IMR-90 (cell line): ENCODE data around the gene CHL1. TPM values are rescaled to one million over a fixed set of nuclear protein-coding genes. Genes with fewer than 3 reads are reported as not detected.

Experiments
- ATAC-seq: fragments of 200-7000 bp; cut with Tn5 transposase; 2 replicates; pipeline ENCODE4 v1.9.1; 2020; ENCODE audit warnings: low read depth, mild to moderate bottlenecking, moderate library complexity
- BruUV-seq: library from RNA; stranded (reverse); fragments of 400-500 nt; replicated peaks from 2 replicates; lab custom pipeline; 2021; lab: Mats Ljungman, UMichigan
- CTCF ChIA-PET: fragments of 300-600 bp; formaldehyde crosslinking; extraction: SDS; loops from one replicate; lab custom pipeline; 2021; ENCODE audit warnings: antibody characterized with exemption; lab: Yijun Ruan, JAX
- POLR2A ChIA-PET: fragments of 300-600 bp; sonication (Branson Sonifier 250); formaldehyde crosslinking; loops from one replicate; lab custom pipeline; 2022; ENCODE audit warnings: antibody characterized with exemption; ENCODE audit not compliant: unreplicated experiment; lab: Charles Lee
- DNase-seq: peaks from one replicate; pipeline ENCODE4 v3.0.0; 2013
- H2AFZ ChIP-seq: replicated peaks from 2 replicates; pipeline ENCODE3; 2013; ENCODE audit warnings: low read length, mild to moderate bottlenecking; ENCODE audit not compliant: poor library complexity
- H2AK5ac ChIP-seq: 2 replicates; pipeline ENCODE4 v1.6.1; 2013; ENCODE audit warnings: low read depth, low read length, inconsistent platforms
- H2AK9ac ChIP-seq: replicated peaks from 2 replicates; pipeline ENCODE3; 2013; ENCODE audit warnings: mild to moderate bottlenecking, low read depth, low read length, moderate library complexity; ENCODE audit not compliant: poor library complexity
- H2BK120ac ChIP-seq: 2 replicates; pipeline ENCODE4 v1.6.1; 2013; ENCODE audit warnings: low read depth, low read length, inconsistent platforms
- H2BK15ac ChIP-seq: 3 replicates; pipeline ENCODE4 v1.6.1; 2013; ENCODE audit warnings: low read depth, low read length, inconsistent platforms
- H2BK20ac ChIP-seq: 2 replicates; pipeline ENCODE4 v1.6.1; 2013; ENCODE audit warnings: low read depth, mild to moderate bottlenecking, inconsistent platforms, low read length, moderate library complexity
- H2BK5ac ChIP-seq: 2 replicates; pipeline ENCODE4 v1.6.1; 2013; ENCODE audit warnings: mild to moderate bottlenecking, low read depth, low read length, inconsistent platforms; ENCODE audit not compliant: poor library complexity, severe bottlenecking
- H3K14ac ChIP-seq: replicated peaks from 2 replicates; pipeline ENCODE4 v1.6.1; 2013; ENCODE audit warnings: low read depth, low read length, inconsistent platforms
- H3K18ac ChIP-seq: 2 replicates; pipeline ENCODE4 v1.6.1; 2013; ENCODE audit warnings: low read depth, low read length, control low read depth
- H3K23ac ChIP-seq: 2 replicates; pipeline ENCODE4 v1.6.1; 2013; ENCODE audit warnings: low read depth, low read length, inconsistent platforms
- H3K27ac ChIP-seq: 2 replicates; pipeline ENCODE4 v1.5.1; 2013; ENCODE audit warnings: mild to moderate bottlenecking, control low read depth, low read length; ENCODE audit not compliant: insufficient read depth
- H3K27me3 ChIP-seq: 2 replicates; pipeline ENCODE4 v1.6.1; 2013; ENCODE audit warnings: low read length; ENCODE audit not compliant: control insufficient read depth, insufficient read depth
- H3K36me3 ChIP-seq: 2 replicates; pipeline ENCODE4 v1.6.1; 2013; ENCODE audit warnings: low read length, mixed read lengths; ENCODE audit not compliant: control insufficient read depth, insufficient read depth
- H3K4ac ChIP-seq: 2 replicates; pipeline ENCODE4 v1.6.1; 2013; ENCODE audit warnings: low read depth, low read length, inconsistent platforms
- H3K4me1 ChIP-seq: 2 replicates; pipeline ENCODE4 v1.6.1; 2013; ENCODE audit warnings: low read length, mixed read lengths; ENCODE audit not compliant: control insufficient read depth, insufficient read depth
- H3K4me2 ChIP-seq: 2 replicates; pipeline ENCODE4 v1.6.1; 2013; ENCODE audit warnings: low read depth, mild to moderate bottlenecking, control low read depth, low read length, moderate library complexity
- H3K4me3 ChIP-seq: 2 replicates; pipeline ENCODE4 v1.5.1; 2013; ENCODE audit warnings: low read depth, mild to moderate bottlenecking, control low read depth, low read length, moderate library complexity; ENCODE audit not compliant: insufficient read depth
- H3K56ac ChIP-seq: 2 replicates; pipeline ENCODE4 v1.6.1; 2013; ENCODE audit warnings: low read length, inconsistent platforms; ENCODE audit not compliant: insufficient read depth; ENCODE audit errors: extremely low read depth
- H3K79me1 ChIP-seq, 2 experiments: 2 replicates each; pipeline ENCODE4 v1.6.1; 2013; ENCODE audit warnings: low read length in 2 of 2, inconsistent platforms in 1 of 2, low read depth in 1 of 2
- H3K9ac ChIP-seq: 2 replicates; pipeline ENCODE4 v1.6.1; 2013; ENCODE audit warnings: low read depth, low read length, control low read depth
- H3K9me1 ChIP-seq: 2 replicates; pipeline ENCODE4 v1.6.1; 2013; ENCODE audit warnings: low read length, inconsistent platforms; ENCODE audit not compliant: insufficient read depth
- H3K9me3 ChIP-seq: 2 replicates; pipeline ENCODE4 v1.6.1; 2013; ENCODE audit warnings: low read length; ENCODE audit not compliant: control insufficient read depth, insufficient read depth
- H4K20me1 ChIP-seq: 2 replicates; pipeline ENCODE4 v1.6.1; 2013; ENCODE audit warnings: low read length, inconsistent platforms; ENCODE audit not compliant: insufficient read depth
- H4K5ac ChIP-seq: 2 replicates; pipeline ENCODE4 v1.6.1; 2013; ENCODE audit warnings: mild to moderate bottlenecking, low read depth, low read length, control low read depth
- H4K8ac ChIP-seq, 2 experiments: 2 replicates each; pipeline ENCODE4 v1.6.1; 2013; ENCODE audit warnings: low read depth in 2 of 2, low read length in 2 of 2, control low read depth in 1 of 2, inconsistent platforms in 1 of 2
- H4K91ac ChIP-seq: 2 replicates; pipeline ENCODE4 v1.6.1; 2013; ENCODE audit warnings: low read depth, low read length, inconsistent platforms; ENCODE audit not compliant: insufficient read depth
- MAFK ChIP-seq: IDR thresholded peaks from 2 replicates; pipeline ENCODE4 v1.6.1; 2012; ENCODE audit warnings: low read depth, low read length, improper control_type of control experiment
- MXI1 ChIP-seq: IDR thresholded peaks from 2 replicates; pipeline ENCODE4 v1.6.1; 2012; ENCODE audit warnings: low read depth, mild to moderate bottlenecking, low read length, moderate library complexity, borderline replicate concordance
- NFE2L2 ChIP-seq: fragments of 150-350 bp; IDR thresholded peaks from 2 replicates; pipeline ENCODE4 v1.6.1; 2016; ENCODE audit warnings: low read depth, mild to moderate bottlenecking, low read length
- POLR2A ChIP-seq: IDR thresholded peaks from 2 replicates; pipeline ENCODE4 v1.6.1; 2012; ENCODE audit warnings: mild to moderate bottlenecking, low read depth, low read length
- SMC3 ChIP-seq: fragments of 150-350 bp; IDR thresholded peaks from 2 replicates; pipeline ENCODE4 v1.6.1; 2016; ENCODE audit warnings: low read depth, mild to moderate bottlenecking, antibody characterized with exemption, low read length, moderate library complexity
- USF2 ChIP-seq: fragments of 150-350 bp; IDR thresholded peaks from 2 replicates; pipeline ENCODE4 v1.6.1; 2017; ENCODE audit warnings: mild to moderate bottlenecking, antibody characterized with exemption, low read length, low read depth
- WGBS, 2 experiments: methylation state at CpG; one replicate each; pipeline versions ENCODE4 v1.1.5 to v1.1.7; 2013; ENCODE audit warnings: missing lambda C conversion rate in 2 of 2; ENCODE audit not compliant: insufficient read length in 1 of 2; ENCODE audit errors: extremely low coverage in 2 of 2; 5-methylcytosine and 5-hydroxymethylcytosine counted together
- dilution Hi-C: fragments of 300-500 bp; cut with HindIII; formaldehyde crosslinking; loops from one replicate; pipeline ENCODE4 v1.14.3; 2018; ENCODE audit warnings: low sequenced_read_pairs; ENCODE audit not compliant: unreplicated experiment
- in situ Hi-C: fragments of 300-500 bp; cut with MboI; formaldehyde crosslinking; loops from 3 replicates; pipeline ENCODE4 v1.14.3; 2019; ENCODE audit warnings: low sequenced_read_pairs, inconsistent platforms, mixed read lengths
- intact Hi-C: fragments of 100-400 bp; cut with micrococcal nuclease; formaldehyde crosslinking; loops from 2 replicates; pipeline ENCODE4 v1.10.0; 2022
- polyA plus RNA-seq, 3 experiments: library from polyadenylated mRNA; depleted of rRNA; stranded (reverse); fragments of >200 nt; gene quantifications; 2 replicates each; pipeline ENCODE4 v1.2.3, GENCODE V29; 2012; ENCODE audit warnings: low replicate concordance in 1 of 3
- total RNA-seq: library from RNA; depleted of rRNA; stranded (reverse); fragments of >200 nt; gene quantifications from 2 replicates; pipeline ENCODE4 v1.2.3, GENCODE V29; 2012

CHL1 gene
- total and polyA plus RNA-seq, 2 of the 4 experiments (the other 2 are of a cell fraction): 0.38 to 1.6 TPM

GRCh38 chr3:192215-192929 lies 4.2 kb upstream of the CHL1 start:
- Histone ChIP-seq H3K36me3 (no peaks in the 10 kb centered on the region), H3K4ac (no peak overlapping the region), H2BK120ac (no peak overlapping the region), H2AFZ (no peak overlapping the region), H3K9me3 (no peaks in the 10 kb centered on the region), H3K4me3 (no peak overlapping the region), H2BK5ac (no peak overlapping the region), H4K91ac (no peak overlapping the region), H2BK20ac (no peak overlapping the region), H3K4me2 (no peak overlapping the region), H4K20me1 (no peaks in the 10 kb centered on the region), H3K23ac (no peak overlapping the region), H3K9me1 (no peaks in the 10 kb centered on the region), H3K79me1 (no peaks in the 10 kb centered on the region), H3K27me3 (peaks cover 12% of the 10 kb centered on the region), H3K9ac (no peak overlapping the region), H2AK9ac (no peak overlapping the region), H2BK15ac (no peak overlapping the region), H3K4me1 (no peaks in the 10 kb centered on the region), H4K8ac (no peak overlapping the region), H2AK5ac (no peak overlapping the region), H3K56ac (no peak overlapping the region), H4K5ac (no peak overlapping the region), H3K27ac (no peak overlapping the region), H3K14ac (no peak overlapping the region), H3K18ac (no peak overlapping the region)
- no TSS peak for BruUV-seq
- TF ChIP-seq POLR2A (no peak), MAFK (no peak), MXI1 (no peak), USF2 (no peak), NFE2L2 (no peak), SMC3 (no peak)
- POLR2A ChIA-PET: no interaction called here
- CTCF ChIA-PET: no interaction called here
- DNase-seq: no peak
- ATAC-seq: no peak
- in situ Hi-C loops (no loop called here), dilution Hi-C loops (no loop called here), intact Hi-C loops (no loop called here)
- no CpG with 5 or more reads among the region's 25 CpGs for WGBS, 2 experiments
